ENCODE results near the gene POLR2A. TPM values are rescaled to one million over a fixed set of nuclear protein-coding genes. Genes with fewer than 3 reads are reported as not detected.

The POLR2A gene
- total RNA-seq, 2 experiments from 2014 or later, result 195 to 198 TPM

GRCh38 chr17:7490144-7490543 is 6.0 kb downstream of the POLR2A start:
- ChIA-PET POLR2A (no interaction called here), CTCF (no interaction called here)

- ChIA-PET CTCF (interaction anchor here (0.7 kb wide), 1 partner anchor 69 kb away, joined by 3 read pairs; no protein-coding TSS in a partner anchor), POLR2A (no interaction called here)
Observed at GRCh38 chr17:7491583-7491982, 7.4 kb downstream of the POLR2A start.

- ChIA-PET POLR2A (interaction anchor here (0.6 kb wide), 1 partner anchor 38 kb away, joined by 3 read pairs; no protein-coding TSS in a partner anchor), CTCF (interaction anchor here (1.4 to 1.6 kb wide), 2 partner anchors 9 to 22 kb away, joined by 4 to 5 read pairs; no protein-coding TSS in a partner anchor)
Observed at GRCh38 chr17:7493941-7494340, 9.8 kb downstream of the POLR2A start.

- POLR2A ChIA-PET, result no interaction called here
- CTCF ChIA-PET, result interaction anchor here (0.7 to 1.3 kb wide), 3 partner anchors 35 to 215 kb away, joined by 3 to 4 read pairs (median 4); partner anchors contain the start of gene SLC2A4
Observed at GRCh38 chr17:7495906-7496434, 11.8 kb downstream of the POLR2A start.

- POLR2A ChIA-PET, result no interaction called here
- CTCF ChIA-PET, result interaction anchor here (1.3 kb wide), 1 partner anchor 64 kb away, joined by 5 read pairs; no protein-coding TSS in a partner anchor
Observed at GRCh38 chr17:7496470-7497183, 12.5 kb downstream of the POLR2A start.

- ChIA-PET CTCF (interaction anchor here (1.3 kb wide), 1 partner anchor 63 kb away, joined by 5 read pairs; no protein-coding TSS in a partner anchor), POLR2A (no interaction called here)
Observed at GRCh38 chr17:7497228-7497627, 13.1 kb downstream of the POLR2A start.

GRCh38 chr17:7497636-7498035 is 13.5 kb downstream of the POLR2A start:
- POLR2A ChIA-PET, result no interaction called here
- CTCF ChIA-PET, result interaction anchor here (1.3 kb wide), 1 partner anchor 63 kb away, joined by 5 read pairs; no protein-coding TSS in a partner anchor

- ChIA-PET POLR2A (no interaction called here), CTCF (interaction anchor here (0.6 to 1.2 kb wide), 6 partner anchors 15 to 1481 kb away, joined by 3 to 5 read pairs (median 3); no protein-coding TSS in a partner anchor)
Observed at GRCh38 chr17:7499161-7499560, 15.0 kb downstream of the POLR2A start.

GRCh38 chr17:7501729-7502128 is 17.6 kb downstream of the POLR2A start:
- ChIA-PET CTCF (interaction anchor here (1.1 to 1.3 kb wide), 2 partner anchors 21 to 184 kb away, joined by 3 to 5 read pairs; no protein-coding TSS in a partner anchor), POLR2A (interaction anchor here (0.6 kb wide), 1 partner anchor 345 kb away, joined by 4 read pairs; no protein-coding TSS in a partner anchor)

GRCh38 chr17:7502171-7502847 is 18.1 kb downstream of the POLR2A start:
- POLR2A ChIA-PET, result no interaction called here

GRCh38 chr17:7502987-7503386 is 18.8 kb downstream of the POLR2A start:
- ChIA-PET POLR2A (interaction anchor here (0.6 kb wide), 1 partner anchor 154 kb away, joined by 4 read pairs; no protein-coding TSS in a partner anchor), CTCF (interaction anchor here (1.3 kb wide), 1 partner anchor 20 kb away, joined by 5 read pairs; no protein-coding TSS in a partner anchor)

More at GRCh38 chr17:7502171-7502847, 18.1 kb downstream of the POLR2A start:
- CTCF ChIA-PET, result interaction anchor here (1.1 to 1.3 kb wide), 2 partner anchors 20 to 183 kb away, joined by 3 to 5 read pairs; no protein-coding TSS in a partner anchor

GRCh38 chr17:7503521-7503920 is 19.4 kb downstream of the POLR2A start:
- ChIA-PET POLR2A (interaction anchor here (0.6 kb wide), 1 partner anchor 154 kb away, joined by 4 read pairs; no protein-coding TSS in a partner anchor), CTCF (no interaction called here)

GRCh38 chr17:7508145-7508544 is 24.0 kb downstream of the POLR2A start:
- ChIA-PET POLR2A (no interaction called here), CTCF (interaction anchor here (0.8 to 3.0 kb wide), 2 partner anchors 19 to 53 kb away, joined by 3 to 11 read pairs; partner anchors contain the start of gene SENP3)

- ChIA-PET POLR2A (no interaction called here), CTCF (interaction anchor here (1.1 to 3.0 kb wide), 2 partner anchors 52 to 153 kb away, joined by 3 to 11 read pairs; partner anchors contain the start of genes SENP3 and TMEM95)
Observed at GRCh38 chr17:7508846-7509245, 24.7 kb downstream of the POLR2A start.

- POLR2A ChIA-PET, result no interaction called here
- CTCF ChIA-PET, result interaction anchor here (1.0 to 1.1 kb wide), 2 partner anchors 42 to 155 kb away, joined by 3 read pairs; partner anchors contain the start of gene TMEM95
Observed at GRCh38 chr17:7509937-7510336, 25.8 kb downstream of the POLR2A start.

GRCh38 chr17:7511108-7511507 is 26.9 kb downstream of the POLR2A start:
- CTCF ChIA-PET, result no interaction called here
- POLR2A ChIA-PET, result no interaction called here

GRCh38 chr17:7512105-7512504 is 27.9 kb downstream of the POLR2A start:
- ChIA-PET CTCF (no interaction called here), POLR2A (no interaction called here)

- CTCF ChIA-PET, result interaction anchor here (0.9 to 4.0 kb wide), 5 partner anchors 10 to 174 kb away, joined by 4 to 36 read pairs (median 4); partner anchors contain the start of genes SENP3 and TP53
- POLR2A ChIA-PET, result interaction anchor here (0.5 kb wide), 1 partner anchor 39 kb away, joined by 4 read pairs; no protein-coding TSS in a partner anchor
Observed at GRCh38 chr17:7512824-7513540, 28.8 kb downstream of the POLR2A start.
